K562 (cell line): Measurements from ENCODE around the gene PRDM4. TPM values are rescaled to one million over a fixed set of nuclear protein-coding genes. Genes with fewer than 3 reads are reported as not detected.

Experiments
- CTBP1 ChIP-seq: fragments of 450-650 bp; IDR thresholded peaks from 2 replicates; pipeline ENCODE4 v1.6.1; 2016; ENCODE audit warnings: borderline replicate concordance
- ILF3 ChIP-seq: fragments of 450-650 bp; IDR thresholded peaks from 2 replicates; pipeline ENCODE4 v1.6.1; 2018; ENCODE audit warnings: antibody characterized with exemption, mild to moderate bottlenecking, moderate library complexity, borderline replicate concordance
- RBFOX2 ChIP-seq: fragments of 200-400 bp; formaldehyde crosslinking; IDR thresholded peaks from 2 replicates; pipeline ENCODE4 v1.6.1; 2017; ENCODE audit warnings: low read depth, mild to moderate bottlenecking, low read length, moderate library complexity
- SMARCA4 ChIP-seq: fragments of 450-650 bp; IDR thresholded peaks from 2 replicates; pipeline ENCODE4 v1.6.1; 2016
- ZFP36 ChIP-seq: fragments of 150-350 bp; IDR thresholded peaks from 2 replicates; pipeline ENCODE4 v1.6.1; 2018; ENCODE audit warnings: low read length, low read depth; ENCODE audit not compliant: partially characterized antibody
- ZNF778 ChIP-seq: fragments of 450-650 bp; formaldehyde crosslinking; IDR thresholded peaks from 2 replicates; pipeline ENCODE4 v1.4.0; 2020; ENCODE audit warnings: mild to moderate bottlenecking, moderate library complexity
- polyA plus RNA-seq, 8 experiments: library from polyadenylated mRNA; depleted of rRNA in 4 of 8; stranded (reverse) in 5 of 8; unstranded in 3 of 8; fragments of >200 nt; fragmentation: Nextera tagmentation in 2 of 8; fragmentation: Illumina TruSeq in 1 of 8; extraction: Ambion mirVana in 2 of 8; extraction: Trizol in 1 of 8; gene quantifications; 2 replicates each; pipeline versions ENCODE4 v1.2.1 to v1.2.3, GENCODE V29; 2011 to 2014; ENCODE audit warnings: inconsistent platforms in 1 of 8, missing spikeins in 1 of 8
- total RNA-seq, 7 experiments: library from RNA; depleted of rRNA in 6 of 7; stranded (reverse); fragments of >200 nt in 6 of 7; fragmentation: Illumina TruSeq in 2 of 7; extraction: Trizol in 2 of 7; gene quantifications; 2 replicates each; pipeline versions ENCODE4 v1.2.1 to v1.2.3, GENCODE V29; 2011 to 2021; ENCODE audit warnings: low replicate concordance in 1 of 7
- TF ChIP-seq, protein P1 (sequence below), 2 experiments: fragments of 250-450 bp in 1 of 2; fragments of 450-650 bp in 1 of 2; sonication (Bioruptor Pico) in 1 of 2; IDR thresholded peaks; 2 replicates each; pipeline versions ENCODE4 v1.6.1 to v1.8.0; 2016 to 2021; ENCODE audit warnings: mild to moderate bottlenecking in 2 of 2, moderate library complexity in 2 of 2, missing compliant biosample characterization in 1 of 2, missing genetic modification characterization in 1 of 2
- TF ChIP-seq, protein P2 (sequence below): sonication (generic); formaldehyde crosslinking; IDR thresholded peaks from 2 replicates; pipeline ENCODE4 v1.5.0; 2020; ENCODE audit warnings: missing genetic modification reagents
- TF ChIP-seq, protein P3 (sequence below): fragments of 250-450 bp; sonication (Bioruptor Pico); IDR thresholded peaks from 2 replicates; pipeline ENCODE4 v1.4.0; 2020

Gene PRDM4
- total and polyA plus RNA-seq, 9 of the 15 experiments (the other 6 are each of a cell fraction or from before 2014, with no cell fraction given), result 5.9 to 26.0 (median 20.0) TPM

DNA sequence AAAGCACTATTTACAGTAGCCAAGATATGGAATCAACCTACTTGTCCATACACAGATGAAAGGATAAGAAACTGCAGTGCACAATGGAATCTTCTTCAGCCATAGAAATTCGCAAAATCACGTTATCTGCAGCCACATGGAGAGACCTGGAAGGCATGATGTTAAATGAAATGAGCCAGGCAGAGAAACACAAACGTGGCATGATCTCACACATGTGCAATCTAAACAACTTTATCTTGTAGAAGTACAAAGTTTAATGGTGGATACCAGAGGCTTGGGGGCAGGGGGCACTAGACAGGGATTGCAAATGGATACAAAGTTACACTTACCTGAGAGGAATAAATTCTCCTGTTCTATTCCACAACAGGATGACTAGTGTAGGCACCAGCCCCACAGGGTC lies 37.6 kb upstream of the PRDM4 start (continued):
- TF ChIP-seq ZNF778 (CRISPR knock-in tag), result no peak
- no peak for TF ChIP-seq ILF3
- no peak for TF ChIP-seq SMARCA4
- TF ChIP-seq, protein P1, sequence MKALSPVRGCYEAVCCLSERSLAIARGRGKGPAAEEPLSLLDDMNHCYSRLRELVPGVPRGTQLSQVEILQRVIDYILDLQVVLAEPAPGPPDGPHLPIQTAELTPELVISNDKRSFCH (CRISPR knock-in tag; IDR thresholded peaks at IDR 0.05), result no peak
- TF ChIP-seq, protein P1 (tag; IDR thresholded peaks at IDR 0.05), result no peak
- TF ChIP-seq, protein P2, sequence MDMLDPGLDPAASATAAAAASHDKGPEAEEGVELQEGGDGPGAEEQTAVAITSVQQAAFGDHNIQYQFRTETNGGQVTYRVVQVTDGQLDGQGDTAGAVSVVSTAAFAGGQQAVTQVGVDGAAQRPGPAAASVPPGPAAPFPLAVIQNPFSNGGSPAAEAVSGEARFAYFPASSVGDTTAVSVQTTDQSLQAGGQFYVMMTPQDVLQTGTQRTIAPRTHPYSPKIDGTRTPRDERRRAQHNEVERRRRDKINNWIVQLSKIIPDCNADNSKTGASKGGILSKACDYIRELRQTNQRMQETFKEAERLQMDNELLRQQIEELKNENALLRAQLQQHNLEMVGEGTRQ (CRISPR knock-in tag), result no peak
- TF ChIP-seq RBFOX2, result no peak
- TF ChIP-seq, protein P3, sequence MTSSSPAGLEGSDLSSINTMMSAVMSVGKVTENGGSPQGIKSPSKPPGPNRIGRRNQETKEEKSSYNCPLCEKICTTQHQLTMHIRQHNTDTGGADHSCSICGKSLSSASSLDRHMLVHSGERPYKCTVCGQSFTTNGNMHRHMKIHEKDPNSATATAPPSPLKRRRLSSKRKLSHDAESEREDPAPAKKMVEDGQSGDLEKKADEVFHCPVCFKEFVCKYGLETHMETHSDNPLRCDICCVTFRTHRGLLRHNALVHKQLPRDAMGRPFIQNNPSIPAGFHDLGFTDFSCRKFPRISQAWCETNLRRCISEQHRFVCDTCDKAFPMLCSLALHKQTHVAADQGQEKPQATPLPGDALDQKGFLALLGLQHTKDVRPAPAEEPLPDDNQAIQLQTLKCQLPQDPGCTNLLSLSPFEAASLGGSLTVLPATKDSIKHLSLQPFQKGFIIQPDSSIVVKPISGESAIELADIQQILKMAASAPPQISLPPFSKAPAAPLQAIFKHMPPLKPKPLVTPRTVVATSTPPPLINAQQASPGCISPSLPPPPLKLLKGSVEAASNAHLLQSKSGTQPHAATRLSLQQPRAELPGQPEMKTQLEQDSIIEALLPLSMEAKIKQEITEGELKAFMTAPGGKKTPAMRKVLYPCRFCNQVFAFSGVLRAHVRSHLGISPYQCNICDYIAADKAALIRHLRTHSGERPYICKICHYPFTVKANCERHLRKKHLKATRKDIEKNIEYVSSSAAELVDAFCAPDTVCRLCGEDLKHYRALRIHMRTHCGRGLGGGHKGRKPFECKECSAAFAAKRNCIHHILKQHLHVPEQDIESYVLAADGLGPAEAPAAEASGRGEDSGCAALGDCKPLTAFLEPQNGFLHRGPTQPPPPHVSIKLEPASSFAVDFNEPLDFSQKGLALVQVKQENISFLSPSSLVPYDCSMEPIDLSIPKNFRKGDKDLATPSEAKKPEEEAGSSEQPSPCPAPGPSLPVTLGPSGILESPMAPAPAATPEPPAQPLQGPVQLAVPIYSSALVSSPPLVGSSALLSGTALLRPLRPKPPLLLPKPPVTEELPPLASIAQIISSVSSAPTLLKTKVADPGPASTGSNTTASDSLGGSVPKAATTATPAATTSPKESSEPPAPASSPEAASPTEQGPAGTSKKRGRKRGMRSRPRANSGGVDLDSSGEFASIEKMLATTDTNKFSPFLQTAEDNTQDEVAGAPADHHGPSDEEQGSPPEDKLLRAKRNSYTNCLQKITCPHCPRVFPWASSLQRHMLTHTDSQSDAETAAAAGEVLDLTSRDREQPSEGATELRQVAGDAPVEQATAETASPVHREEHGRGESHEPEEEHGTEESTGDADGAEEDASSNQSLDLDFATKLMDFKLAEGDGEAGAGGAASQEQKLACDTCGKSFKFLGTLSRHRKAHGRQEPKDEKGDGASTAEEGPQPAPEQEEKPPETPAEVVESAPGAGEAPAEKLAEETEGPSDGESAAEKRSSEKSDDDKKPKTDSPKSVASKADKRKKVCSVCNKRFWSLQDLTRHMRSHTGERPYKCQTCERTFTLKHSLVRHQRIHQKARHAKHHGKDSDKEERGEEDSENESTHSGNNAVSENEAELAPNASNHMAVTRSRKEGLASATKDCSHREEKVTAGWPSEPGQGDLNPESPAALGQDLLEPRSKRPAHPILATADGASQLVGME (CRISPR knock-in tag), result no peak
- TF ChIP-seq CTBP1, result no peak
- TF ChIP-seq ZFP36, result no peak
